ENCODE results near the gene NEDD1.

Gene NEDD1

DNA sequence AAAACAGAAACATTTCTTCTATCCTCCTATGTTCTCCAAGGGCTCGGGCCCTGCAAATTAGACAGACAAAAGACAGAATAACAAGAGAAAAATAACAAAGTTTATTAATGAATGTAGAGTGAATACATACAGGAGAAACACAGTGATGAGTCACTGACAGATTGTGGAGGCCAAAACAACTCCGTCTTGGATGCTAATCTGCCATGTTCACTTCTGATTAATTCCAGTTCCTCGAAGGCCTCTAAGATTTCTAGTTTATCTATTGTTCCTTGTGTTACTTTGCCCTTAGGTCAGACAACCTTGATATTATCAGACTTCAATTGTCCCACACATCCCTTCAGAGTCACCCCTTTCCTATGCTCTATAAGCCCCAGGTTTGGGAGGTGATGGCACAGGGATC, 26.8 kb upstream of the NEDD1 start:
- WGBS (ENCODE audit: extremely low coverage, insufficient coverage, insufficient read length), result no CpG with 5 or more reads among the region's 3 CpGs
- H3K36me3 ChIP-seq (ENCODE audit: control insufficient read depth in 1 of 2, insufficient read depth in 2 of 2, low read length in 2 of 2), result no peaks in the 10 kb centered on the region
- H3K27me3 ChIP-seq (ENCODE audit: insufficient read depth, low read length), result no peaks in the 10 kb centered on the region
- H3K79me2 ChIP-seq (ENCODE audit: control insufficient read depth, insufficient read depth, low read length, poor library complexity), result no peaks in the 10 kb centered on the region
- H2AK5ac ChIP-seq (ENCODE audit: low read length), result no peak overlapping the region
- H2AFZ ChIP-seq (ENCODE audit: insufficient read depth, low read length, poor library complexity), result no peak overlapping the region
- H3K4me2 ChIP-seq (ENCODE audit: low read length), result no peak overlapping the region
- no peak overlapping the region for H4K8ac ChIP-seq (ENCODE audit: low read depth, low read length)
- no peak overlapping the region for H2BK12ac ChIP-seq (ENCODE audit: low read length)
- no peak overlapping the region for H3K18ac ChIP-seq (ENCODE audit: low read length)
- no peak for DNase-seq
- H3K4ac ChIP-seq (ENCODE audit: low read depth, low read length), result no peak overlapping the region
- no peak overlapping the region for H2BK120ac ChIP-seq (ENCODE audit: insufficient read depth, low read length, poor library complexity)
- no peak overlapping the region for H3K4me3 ChIP-seq (ENCODE audit: low read depth, low read length)
- H4K91ac ChIP-seq (ENCODE audit: low read depth, low read length), result no peak overlapping the region
- H3K9me3 ChIP-seq (ENCODE audit: insufficient read depth, low read depth, low read length), result no peaks in the 10 kb centered on the region
- no peak overlapping the region for H4K12ac ChIP-seq (ENCODE audit: low read depth, low read length)
- no peak overlapping the region for H3K14ac ChIP-seq (ENCODE audit: low read length)
- H3K27ac ChIP-seq (ENCODE audit: low read depth, low read length), result no peak overlapping the region
- no peaks in the 10 kb centered on the region for H3K4me1 ChIP-seq (ENCODE audit: control insufficient read depth in 1 of 2, insufficient read depth in 2 of 2, low read length in 2 of 2)
- no peak overlapping the region for H3K9ac ChIP-seq (ENCODE audit: low read length)
- no peak overlapping the region for H2BK5ac ChIP-seq (ENCODE audit: low read depth, low read length, poor library complexity)
- no peaks in the 10 kb centered on the region for H3K79me1 ChIP-seq (ENCODE audit: low read length)
- no peak overlapping the region for H3K23ac ChIP-seq (ENCODE audit: low read length)

DNA sequence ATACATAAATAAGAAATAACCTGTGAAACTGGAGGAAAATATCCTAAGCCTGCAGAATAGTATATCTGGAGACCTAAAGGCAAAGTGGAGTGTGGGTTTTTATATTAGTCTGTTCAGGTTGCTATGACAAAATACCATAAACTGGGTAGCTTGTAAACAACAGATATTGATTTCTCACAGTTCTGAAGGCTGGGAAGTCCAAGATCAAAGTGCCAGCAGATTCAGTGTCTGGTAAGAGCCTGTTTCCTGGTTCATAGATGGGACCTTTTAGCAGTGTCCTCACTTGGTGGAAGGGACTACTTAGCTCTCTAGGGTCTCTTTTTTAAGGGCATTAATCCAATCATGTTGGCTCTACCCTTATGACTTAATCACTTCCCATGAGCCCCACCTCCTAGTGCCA, 25.4 kb upstream of the NEDD1 start:
- H2BK12ac ChIP-seq (ENCODE audit: low read length), result no peak overlapping the region
- no peak overlapping the region for H3K4ac ChIP-seq (ENCODE audit: low read depth, low read length)
- H3K18ac ChIP-seq (ENCODE audit: low read length), result no peak overlapping the region
- H2AFZ ChIP-seq (ENCODE audit: insufficient read depth, low read length, poor library complexity), result no peak overlapping the region
- H3K27me3 ChIP-seq (ENCODE audit: insufficient read depth, low read length), result no peaks in the 10 kb centered on the region
- peaks cover 2 to 5% of the 10 kb centered on the region in 2 experiments for H3K4me1 ChIP-seq (ENCODE audit: control insufficient read depth in 1 of 2, insufficient read depth in 2 of 2, low read length in 2 of 2)
- no peak overlapping the region for H3K4me3 ChIP-seq (ENCODE audit: low read depth, low read length)
- H3K9ac ChIP-seq (ENCODE audit: low read length), result no peak overlapping the region
- no peak overlapping the region for H4K91ac ChIP-seq (ENCODE audit: low read depth, low read length)
- no peak overlapping the region for H3K4me2 ChIP-seq (ENCODE audit: low read length)
- no peak overlapping the region for H3K23ac ChIP-seq (ENCODE audit: low read length)
- no peak for DNase-seq
- H3K79me2 ChIP-seq (ENCODE audit: control insufficient read depth, insufficient read depth, low read length, poor library complexity), result no peaks in the 10 kb centered on the region
- no peaks in the 10 kb centered on the region for H3K9me3 ChIP-seq (ENCODE audit: insufficient read depth, low read depth, low read length)
- H2BK5ac ChIP-seq (ENCODE audit: low read depth, low read length, poor library complexity), result no peak overlapping the region
- no peak overlapping the region for H4K8ac ChIP-seq (ENCODE audit: low read depth, low read length)
- H3K36me3 ChIP-seq (ENCODE audit: control insufficient read depth in 1 of 2, insufficient read depth in 2 of 2, low read length in 2 of 2), result no peaks in the 10 kb centered on the region
- no peak overlapping the region for H3K14ac ChIP-seq (ENCODE audit: low read length)
- no peak overlapping the region for H4K12ac ChIP-seq (ENCODE audit: low read depth, low read length)
- H3K79me1 ChIP-seq (ENCODE audit: low read length), result no peaks in the 10 kb centered on the region
- no peak overlapping the region for H2BK120ac ChIP-seq (ENCODE audit: insufficient read depth, low read length, poor library complexity)
- no peak overlapping the region for H3K27ac ChIP-seq (ENCODE audit: low read depth, low read length)
- H2AK5ac ChIP-seq (ENCODE audit: low read length), result no peak overlapping the region

DNA sequence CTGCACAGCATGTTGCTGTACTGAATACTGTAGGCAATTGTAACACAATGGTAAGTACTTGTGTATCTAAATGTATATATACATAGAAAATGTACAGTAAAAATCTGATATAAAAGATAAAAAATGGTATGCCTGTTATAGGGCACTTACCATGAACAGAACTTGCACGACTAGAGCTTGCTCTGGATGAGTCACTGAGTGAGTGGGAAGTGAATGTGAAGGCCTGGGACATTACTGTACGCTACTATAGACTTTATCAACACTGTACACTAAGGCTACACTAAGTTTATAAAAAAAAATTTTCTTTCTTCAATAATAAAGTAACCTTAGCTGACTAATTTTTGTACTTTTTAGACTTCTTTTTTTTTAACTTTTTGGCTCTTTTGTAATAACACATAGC, 24.2 kb upstream of the NEDD1 start:
- Histone ChIP-seq H3K23ac (ENCODE audit: low read length) (no peak overlapping the region), H4K8ac (ENCODE audit: low read depth, low read length) (no peak overlapping the region), H3K4me3 (ENCODE audit: low read depth, low read length) (no peak overlapping the region), H3K4me2 (ENCODE audit: low read length) (no peak overlapping the region), H3K36me3 (ENCODE audit: control insufficient read depth in 1 of 2, insufficient read depth in 2 of 2, low read length in 2 of 2) (no peaks in the 10 kb centered on the region), H2AK5ac (ENCODE audit: low read length) (no peak overlapping the region), H2AFZ (ENCODE audit: insufficient read depth, low read length, poor library complexity) (no peak overlapping the region), H3K79me2 (ENCODE audit: control insufficient read depth, insufficient read depth, low read length, poor library complexity) (no peaks in the 10 kb centered on the region), H3K18ac (ENCODE audit: low read length) (no peak overlapping the region), H3K9me3 (ENCODE audit: insufficient read depth, low read depth, low read length) (no peaks in the 10 kb centered on the region), H3K4ac (ENCODE audit: low read depth, low read length) (no peak overlapping the region), H2BK5ac (ENCODE audit: low read depth, low read length, poor library complexity) (no peak overlapping the region), H3K14ac (ENCODE audit: low read length) (no peak overlapping the region), H4K91ac (ENCODE audit: low read depth, low read length) (no peak overlapping the region), H3K79me1 (ENCODE audit: low read length) (peaks cover 2% of the 10 kb centered on the region), H2BK120ac (ENCODE audit: insufficient read depth, low read length, poor library complexity) (no peak overlapping the region), H3K9ac (ENCODE audit: low read length) (no peak overlapping the region), H3K4me1 (ENCODE audit: control insufficient read depth in 1 of 2, insufficient read depth in 2 of 2, low read length in 2 of 2) (peaks cover 7 to 9% of the 10 kb centered on the region in 2 experiments), H3K27ac (ENCODE audit: low read depth, low read length) (no peak overlapping the region), H3K27me3 (ENCODE audit: insufficient read depth, low read length) (no peaks in the 10 kb centered on the region), H2BK12ac (ENCODE audit: low read length) (no peak overlapping the region), H4K12ac (ENCODE audit: low read depth, low read length) (no peak overlapping the region)
- DNase-seq, result no peak
- no CpG with 5 or more reads among the region's 2 CpGs for WGBS (ENCODE audit: extremely low coverage, insufficient coverage, insufficient read length)

- no peak overlapping the region for H2AK5ac ChIP-seq (ENCODE audit: low read length)
- H2BK5ac ChIP-seq (ENCODE audit: low read depth, low read length, poor library complexity), result no peak overlapping the region
- H3K18ac ChIP-seq (ENCODE audit: low read length), result no peak overlapping the region
- no peak overlapping the region for H2BK120ac ChIP-seq (ENCODE audit: insufficient read depth, low read length, poor library complexity)
- no peak overlapping the region for H2AFZ ChIP-seq (ENCODE audit: insufficient read depth, low read length, poor library complexity)
- H4K12ac ChIP-seq (ENCODE audit: low read depth, low read length), result no peak overlapping the region
- no peak overlapping the region for H4K8ac ChIP-seq (ENCODE audit: low read depth, low read length)
- peaks cover 2% of the 10 kb centered on the region for H3K79me1 ChIP-seq (ENCODE audit: low read length)
- no peak overlapping the region for H2BK12ac ChIP-seq (ENCODE audit: low read length)
- H3K9ac ChIP-seq (ENCODE audit: low read length), result no peak overlapping the region
- no peaks in the 10 kb centered on the region for H3K27me3 ChIP-seq (ENCODE audit: insufficient read depth, low read length)
- H3K4me3 ChIP-seq (ENCODE audit: low read depth, low read length), result no peak overlapping the region
- no peak overlapping the region for H3K14ac ChIP-seq (ENCODE audit: low read length)
- H3K27ac ChIP-seq (ENCODE audit: low read depth, low read length), result no peak overlapping the region
- H4K91ac ChIP-seq (ENCODE audit: low read depth, low read length), result no peak overlapping the region
- no peak overlapping the region for H3K4me2 ChIP-seq (ENCODE audit: low read length)
- H3K79me2 ChIP-seq (ENCODE audit: control insufficient read depth, insufficient read depth, low read length, poor library complexity), result no peaks in the 10 kb centered on the region
- no peaks in the 10 kb centered on the region for H3K36me3 ChIP-seq (ENCODE audit: control insufficient read depth in 1 of 2, insufficient read depth in 2 of 2, low read length in 2 of 2)
- H3K4ac ChIP-seq (ENCODE audit: low read depth, low read length), result no peak overlapping the region
- H3K23ac ChIP-seq (ENCODE audit: low read length), result no peak overlapping the region
- H3K4me1 ChIP-seq (ENCODE audit: control insufficient read depth in 1 of 2, insufficient read depth in 2 of 2, low read length in 2 of 2), result peaks cover 8 to 12% of the 10 kb centered on the region in 2 experiments
- no CpG with 5 or more reads among the region's 4 CpGs for WGBS (ENCODE audit: extremely low coverage, insufficient coverage, insufficient read length)
- H3K9me3 ChIP-seq (ENCODE audit: insufficient read depth, low read depth, low read length), result no peaks in the 10 kb centered on the region
- DNase-seq, result no peak
These were observed 23.5 kb upstream of the NEDD1 start for GRCh38 chr12:96883571-96883970.

Measured in trophoblast cell (in vitro differentiated cells and primary cell).